CD4-positive, alpha-beta T cell treated with Interleukin-17A for 1 hour (primary cell): ENCODE data around the gene GCKR.
"Not testable (repeated sequence)": the region's sequence is repeated elsewhere in the genome, so short reads cannot be mapped to it uniquely, and the experiment has no call there.

Experiments
- DNase-seq: peaks from one replicate; pipeline ENCODE4 v3.0.0-alpha.2; 2020

GCKR gene

GRCh38 chr2:27518113-27518781 lies 21.6 kb downstream of the GCKR start:
- DNase-seq, result no peak

- no peak for DNase-seq
These were observed 22.1 kb downstream of the GCKR start for GRCh38 chr2:27518782-27519113.

GRCh38 chr2:27520316-27520715 lies 23.7 kb downstream of the GCKR start:
- DNase-seq, result no peak

- no peak for DNase-seq
These were observed 25.8 kb downstream of the GCKR start for GRCh38 chr2:27522400-27522945.

GRCh38 chr2:27527182-27527581 lies 30.5 kb downstream of the GCKR start:
- DNase-seq, result no peak

GRCh38 chr2:27531983-27532382 lies 35.3 kb downstream of the GCKR start:
- no peak for DNase-seq

GRCh38 chr2:27537287-27537686 lies 40.6 kb downstream of the GCKR start:
- DNase-seq, result no peak

GRCh38 chr2:27538839-27539450 lies 42.3 kb downstream of the GCKR start:
- not testable (repeated sequence) for DNase-seq

- not testable (repeated sequence) for DNase-seq
These were observed 43.0 kb downstream of the GCKR start for GRCh38 chr2:27539649-27540048.

- DNase-seq, result no peak
These were observed 47.6 kb downstream of the GCKR start for GRCh38 chr2:27544143-27544821.

- DNase-seq, result no peak
These were observed 48.9 kb downstream of the GCKR start for GRCh38 chr2:27545348-27546141.

GRCh38 chr2:27549303-27549702 lies 52.7 kb downstream of the GCKR start:
- no peak for DNase-seq

GRCh38 chr2:27551514-27551913 lies 54.9 kb downstream of the GCKR start:
- no peak for DNase-seq

GRCh38 chr2:27552941-27553340 lies 56.3 kb downstream of the GCKR start:
- no peak for DNase-seq

- not testable (repeated sequence) for DNase-seq
These were observed 57.8 kb downstream of the GCKR start for GRCh38 chr2:27554451-27554850.

GRCh38 chr2:27559228-27559627 lies 62.6 kb downstream of the GCKR start:
- DNase-seq, result no peak

GRCh38 chr2:27561060-27561459 lies 64.4 kb downstream of the GCKR start:
- no peak for DNase-seq

GRCh38 chr2:27566628-27567027 lies 70.0 kb downstream of the GCKR start:
- DNase-seq, result no peak

GRCh38 chr2:27569398-27569797 lies 72.8 kb downstream of the GCKR start:
- DNase-seq, result no peak

GRCh38 chr2:27571197-27571596 lies 74.6 kb downstream of the GCKR start:
- DNase-seq, result no peak

- no peak for DNase-seq
These were observed 75.0 kb downstream of the GCKR start for GRCh38 chr2:27571681-27572080.

GRCh38 chr2:27572439-27572838 lies 75.8 kb downstream of the GCKR start:
- DNase-seq, result peak; percentile 30

GRCh38 chr2:27572998-27573429 lies 76.4 kb downstream of the GCKR start:
- peak; percentile 30 for DNase-seq
